Measurements from ENCODE around the gene CDK6.

DNA sequence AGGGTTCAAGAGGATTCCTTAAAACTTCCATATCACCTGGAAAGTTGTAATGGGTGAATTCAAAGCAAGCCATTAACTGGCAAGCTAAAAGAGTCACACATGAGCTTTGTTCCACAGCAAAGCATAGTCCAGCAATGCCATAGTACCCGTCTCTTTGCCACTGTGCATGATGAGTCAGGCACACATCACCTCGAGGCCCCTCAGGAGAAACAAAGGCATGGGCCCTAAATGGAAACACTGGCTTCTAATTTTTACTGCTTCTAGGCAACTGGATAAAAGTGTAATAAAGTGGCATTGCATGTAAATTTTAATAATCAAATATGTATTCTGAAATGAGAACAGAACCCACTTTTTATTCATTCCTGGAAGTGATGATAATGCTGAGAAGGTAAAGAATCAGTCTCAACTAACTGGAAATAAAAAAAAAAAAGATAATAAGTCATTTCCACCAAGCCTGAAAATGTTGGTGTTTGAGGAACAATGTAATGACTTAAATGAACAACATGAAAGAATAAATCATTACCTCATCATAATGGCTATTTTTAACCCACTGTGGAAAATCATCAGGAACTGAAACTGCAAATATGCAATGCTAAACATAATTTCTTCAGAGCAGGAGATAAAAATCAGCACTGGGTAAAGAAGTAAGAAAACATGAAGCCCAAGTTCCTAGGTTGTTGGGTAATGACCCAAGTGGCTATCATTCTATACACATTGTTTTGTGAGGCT, 104.9 kb downstream of the CDK6 start:
- TF ChIP-seq, protein P1, sequence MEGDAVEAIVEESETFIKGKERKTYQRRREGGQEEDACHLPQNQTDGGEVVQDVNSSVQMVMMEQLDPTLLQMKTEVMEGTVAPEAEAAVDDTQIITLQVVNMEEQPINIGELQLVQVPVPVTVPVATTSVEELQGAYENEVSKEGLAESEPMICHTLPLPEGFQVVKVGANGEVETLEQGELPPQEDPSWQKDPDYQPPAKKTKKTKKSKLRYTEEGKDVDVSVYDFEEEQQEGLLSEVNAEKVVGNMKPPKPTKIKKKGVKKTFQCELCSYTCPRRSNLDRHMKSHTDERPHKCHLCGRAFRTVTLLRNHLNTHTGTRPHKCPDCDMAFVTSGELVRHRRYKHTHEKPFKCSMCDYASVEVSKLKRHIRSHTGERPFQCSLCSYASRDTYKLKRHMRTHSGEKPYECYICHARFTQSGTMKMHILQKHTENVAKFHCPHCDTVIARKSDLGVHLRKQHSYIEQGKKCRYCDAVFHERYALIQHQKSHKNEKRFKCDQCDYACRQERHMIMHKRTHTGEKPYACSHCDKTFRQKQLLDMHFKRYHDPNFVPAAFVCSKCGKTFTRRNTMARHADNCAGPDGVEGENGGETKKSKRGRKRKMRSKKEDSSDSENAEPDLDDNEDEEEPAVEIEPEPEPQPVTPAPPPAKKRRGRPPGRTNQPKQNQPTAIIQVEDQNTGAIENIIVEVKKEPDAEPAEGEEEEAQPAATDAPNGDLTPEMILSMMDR (IDR thresholded peaks at IDR 0.05): no peak
- no peak for TF ChIP-seq POLR2A (IDR thresholded peaks at IDR 0.05)
- TF ChIP-seq EP300 (IDR thresholded peaks at IDR 0.05; ENCODE audit: low read depth): no peak

Measured in transverse colon (tissue), 3 donors.